C1 segment of cervical spinal cord (tissue), 14 donors: Measurements from ENCODE around the gene CSPG4.

Experiments used
- DNase-seq, 14 donors: peaks; one replicate each; lab custom pipeline; 2025; lab: John Stamatoyannopoulos, UW

Gene CSPG4

GRCh38 chr15:75672646-75673425 lies 39.8 kb downstream of the CSPG4 start:
- peak in 7 of 14 donors; percentile 20 to 49 (median 35) for DNase-seq

- DNase-seq, result no peak
These were observed 40.7 kb downstream of the CSPG4 start for GRCh38 chr15:75671730-75672602.

DNA sequence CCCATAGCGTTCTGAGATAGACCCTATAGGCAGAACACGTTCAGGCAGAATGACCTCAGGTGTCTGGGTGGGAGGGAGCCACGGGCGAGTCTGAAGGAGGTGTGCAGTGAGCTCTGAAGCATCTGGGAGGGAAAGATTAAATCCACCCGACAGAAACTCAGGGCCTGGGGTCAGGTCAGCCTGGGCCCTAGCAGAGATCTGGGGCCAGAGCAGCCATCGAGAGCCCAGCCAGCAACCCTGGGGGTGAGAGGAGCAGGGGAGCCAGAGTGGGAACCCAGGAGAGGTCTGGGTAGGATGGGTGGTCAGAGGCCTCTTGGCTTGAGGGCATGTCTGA lies 42.8 kb downstream of the CSPG4 start:
- no peak for DNase-seq

DNA sequence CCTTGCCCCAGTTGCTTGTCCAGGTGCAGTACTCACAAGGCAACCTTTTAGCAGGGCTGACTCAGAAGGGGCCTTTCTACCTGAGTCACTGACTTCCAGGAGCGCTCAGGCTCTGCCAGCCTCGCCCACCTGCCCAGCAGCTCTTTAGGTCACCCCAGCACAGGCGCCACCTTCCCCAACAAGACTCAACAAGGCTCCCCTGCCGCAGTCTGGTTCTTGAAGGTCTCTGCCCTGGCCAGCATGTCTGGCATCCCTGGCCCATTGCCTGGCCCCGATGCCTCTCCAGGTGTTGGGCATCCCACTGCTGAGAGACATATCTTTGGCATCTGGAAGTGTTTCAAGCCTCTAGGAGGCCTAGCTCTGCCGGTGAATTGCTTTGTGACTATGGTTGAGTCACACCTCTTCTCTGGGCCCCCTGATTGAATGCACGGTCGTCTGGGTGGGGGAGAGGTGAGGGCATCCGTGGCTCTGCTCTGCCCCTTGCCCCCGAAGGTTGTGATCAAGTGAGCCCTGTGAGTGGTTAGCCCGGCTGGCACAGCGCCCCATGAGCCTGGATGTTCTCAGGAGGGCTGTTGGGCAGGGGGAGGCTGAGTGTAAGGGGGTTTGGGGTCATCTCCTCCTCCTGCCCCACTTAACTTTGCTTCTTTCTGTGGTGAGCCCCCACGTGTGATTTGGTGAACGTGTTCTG lies 43.3 kb downstream of the CSPG4 start:
- DNase-seq, result no peak

- peak in 2 of 14 donors; percentile 8 to 37 for DNase-seq
These were observed 45.7 kb downstream of the CSPG4 start for GRCh38 chr15:75666823-75667501.

GRCh38 chr15:75663931-75664421 lies 48.7 kb downstream of the CSPG4 start:
- DNase-seq, result no peak

GRCh38 chr15:75662823-75663519 lies 49.7 kb downstream of the CSPG4 start:
- DNase-seq, result no peak

- DNase-seq, result no peak
These were observed 50.9 kb downstream of the CSPG4 start for GRCh38 chr15:75661756-75662140.

DNA sequence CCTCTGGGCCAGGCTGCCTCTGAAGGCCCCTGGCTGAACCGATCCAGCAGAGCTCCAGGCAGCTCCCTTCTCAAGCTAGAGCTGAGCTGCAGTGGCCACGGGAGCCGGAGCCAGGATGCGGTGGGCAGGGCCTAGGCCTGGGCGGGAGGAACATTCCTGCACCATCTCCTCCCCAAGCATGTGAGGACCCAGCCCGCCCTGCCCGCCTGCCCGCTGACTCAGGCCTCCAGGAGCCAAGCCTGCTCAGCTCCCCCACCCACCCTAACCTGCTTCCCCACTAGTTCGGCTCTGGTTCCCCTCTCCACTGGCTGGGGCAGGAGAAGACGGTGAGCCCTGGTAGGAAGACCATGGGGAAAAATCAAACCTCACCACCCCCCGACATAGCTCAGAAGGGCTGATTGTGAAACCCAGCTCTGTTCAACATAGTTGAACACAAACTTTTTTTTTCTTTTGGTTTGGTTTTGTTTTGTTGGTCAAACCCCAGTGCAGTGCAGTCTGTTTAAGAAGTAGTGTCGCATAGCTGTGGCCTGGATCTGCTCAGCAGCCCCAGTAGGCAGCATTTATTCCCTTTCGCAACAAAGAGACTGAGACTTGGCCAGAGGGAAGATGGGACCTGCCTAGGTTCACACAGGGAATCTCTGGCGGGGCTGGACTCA lies 51.4 kb downstream of the CSPG4 start:
- peak in 6 of 14 donors; percentile 12 to 59 (median 28) for DNase-seq

DNA sequence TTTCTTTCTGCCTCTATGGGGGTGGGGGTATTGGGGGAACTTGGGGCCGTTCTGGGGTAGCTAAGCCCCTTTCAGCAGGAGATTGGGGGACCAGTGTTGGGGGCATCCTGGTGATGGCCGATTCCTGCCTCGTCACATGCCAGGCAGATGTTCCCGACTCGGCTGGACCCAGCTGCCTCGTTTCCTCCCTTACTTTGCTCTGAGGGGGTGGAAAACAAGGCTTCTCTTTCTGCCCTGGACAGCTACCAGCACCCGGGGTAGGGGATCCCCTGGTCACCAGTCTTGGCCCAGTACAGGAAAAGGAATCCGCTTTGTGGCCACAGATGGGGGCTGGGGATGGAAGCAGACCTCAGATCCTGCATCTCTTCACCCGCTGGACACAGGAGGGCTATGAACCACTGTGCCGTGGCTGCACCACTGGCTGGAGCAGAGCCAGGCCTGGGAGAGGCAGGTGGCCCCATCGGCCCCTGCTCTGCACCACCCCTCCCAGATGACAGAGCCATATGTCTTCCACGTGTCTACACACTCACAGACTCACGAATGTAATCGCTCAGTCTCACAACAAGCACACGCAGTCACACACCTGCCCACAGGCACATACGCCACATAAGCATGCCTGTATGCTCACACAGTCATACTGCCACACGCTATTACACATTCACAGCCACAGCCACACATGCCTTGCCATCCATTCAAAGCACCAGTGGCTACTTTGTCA lies 52.6 kb downstream of the CSPG4 start:
- DNase-seq, result peak in 1 of 14 donors; percentile 12

DNA sequence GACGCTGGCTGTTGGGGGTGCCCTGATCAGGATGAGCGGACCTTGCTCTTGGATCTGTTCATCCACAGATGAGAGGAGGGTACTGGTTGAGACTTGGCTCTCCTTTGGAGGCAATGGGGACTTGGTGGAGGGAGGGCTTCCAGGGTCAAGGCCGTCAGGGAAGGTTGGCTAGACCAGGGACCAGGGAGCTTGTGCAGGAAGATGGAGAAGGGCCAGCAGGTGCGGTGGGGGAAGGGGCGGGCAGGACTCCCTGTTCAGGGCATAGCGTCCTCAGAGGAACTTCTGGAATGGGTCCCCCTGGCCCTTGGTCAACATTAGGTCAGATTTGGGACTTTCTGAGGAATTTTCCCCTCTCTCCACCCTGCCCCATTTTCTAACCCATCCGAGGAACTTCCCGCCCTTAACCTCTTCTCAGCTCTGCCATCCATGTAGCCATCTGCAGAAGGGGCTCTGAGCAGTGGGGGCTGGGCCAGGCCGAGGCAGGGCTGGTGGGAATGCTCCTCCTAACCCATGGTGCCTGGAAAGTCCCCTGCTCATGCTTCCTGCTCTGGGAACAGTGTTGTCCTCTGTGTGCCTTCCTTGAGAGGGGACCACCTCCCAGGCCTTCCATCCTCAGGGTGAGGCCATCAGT lies 53.4 kb downstream of the CSPG4 start:
- DNase-seq, result no peak

DNA sequence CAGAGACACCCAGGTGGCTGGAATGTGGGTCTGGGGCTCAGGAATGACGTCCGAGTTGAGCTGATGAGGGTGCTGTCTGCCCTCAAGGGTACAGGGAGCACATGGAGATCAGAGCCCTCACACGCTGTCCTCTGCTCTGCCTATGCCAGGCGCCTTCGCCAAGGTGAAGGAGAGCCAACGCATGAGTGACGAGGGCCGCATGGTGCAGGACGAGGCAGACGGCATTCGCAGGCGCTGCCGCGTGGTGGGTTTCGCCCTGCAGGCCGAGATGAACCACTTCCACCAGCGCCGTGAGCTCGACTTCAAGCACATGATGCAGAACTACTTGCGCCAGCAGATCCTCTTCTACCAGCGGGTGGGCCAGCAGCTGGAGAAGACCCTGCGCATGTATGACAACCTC lies 55.8 kb downstream of the CSPG4 start:
- DNase-seq, result no peak

DNA sequence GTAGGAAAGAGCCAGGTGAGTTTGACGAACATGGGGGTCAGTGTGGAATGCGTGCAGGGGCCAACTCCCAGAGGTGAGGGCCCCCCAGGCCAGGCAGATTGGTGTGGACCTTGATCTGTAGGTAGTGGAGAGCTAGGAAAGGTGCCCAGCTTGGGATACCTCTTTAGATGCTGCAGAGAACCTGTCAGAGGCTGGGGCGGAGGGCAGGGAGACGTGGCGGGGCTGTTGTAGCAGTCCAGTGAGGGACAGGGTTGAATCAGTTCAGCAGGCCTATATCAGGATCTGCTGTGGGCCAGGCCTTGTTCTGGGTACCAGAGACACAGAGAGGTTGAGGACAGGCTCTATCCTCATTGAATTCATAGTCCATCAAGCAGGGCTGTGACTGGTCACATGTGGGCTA lies 56.3 kb downstream of the CSPG4 start:
- DNase-seq, result no peak

GRCh38 chr15:75655931-75656330 lies 56.7 kb downstream of the CSPG4 start:
- peak in 1 of 14 donors; percentile 28 for DNase-seq

DNA sequence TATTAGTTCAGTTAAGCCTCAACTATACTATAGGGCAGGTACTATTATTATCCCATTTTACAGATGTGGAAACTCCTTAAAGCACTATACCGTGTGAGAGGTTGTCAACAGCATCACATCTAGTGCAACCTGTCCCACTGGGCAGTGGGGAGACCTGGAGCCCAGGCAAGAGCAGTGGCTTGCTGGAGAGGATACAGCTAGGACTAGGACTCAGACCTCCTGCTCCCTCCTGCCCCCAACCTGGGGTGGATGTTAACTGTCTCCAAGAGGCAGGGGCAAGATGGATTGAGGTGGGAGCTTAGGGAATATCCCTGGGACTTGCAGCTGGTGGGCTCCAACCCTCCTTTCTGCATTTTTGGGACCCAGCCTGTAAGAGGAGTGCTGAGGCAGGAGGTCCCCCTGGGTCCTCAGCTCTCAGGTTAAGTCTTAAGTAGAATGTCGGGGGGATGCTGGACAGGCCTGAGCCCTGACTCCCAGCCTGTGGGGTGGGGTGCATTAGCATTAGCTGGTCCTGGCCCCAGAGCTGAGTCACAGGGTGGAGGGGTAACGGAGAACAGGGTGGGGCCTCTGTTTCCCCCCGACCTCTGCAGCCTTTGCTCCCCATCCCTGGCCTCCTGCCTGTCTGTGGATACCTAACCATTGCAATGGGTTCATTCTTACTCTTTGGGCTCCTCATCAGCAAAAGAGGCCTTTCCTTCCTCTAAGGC lies 58.3 kb downstream of the CSPG4 start:
- DNase-seq, result no peak

DNA sequence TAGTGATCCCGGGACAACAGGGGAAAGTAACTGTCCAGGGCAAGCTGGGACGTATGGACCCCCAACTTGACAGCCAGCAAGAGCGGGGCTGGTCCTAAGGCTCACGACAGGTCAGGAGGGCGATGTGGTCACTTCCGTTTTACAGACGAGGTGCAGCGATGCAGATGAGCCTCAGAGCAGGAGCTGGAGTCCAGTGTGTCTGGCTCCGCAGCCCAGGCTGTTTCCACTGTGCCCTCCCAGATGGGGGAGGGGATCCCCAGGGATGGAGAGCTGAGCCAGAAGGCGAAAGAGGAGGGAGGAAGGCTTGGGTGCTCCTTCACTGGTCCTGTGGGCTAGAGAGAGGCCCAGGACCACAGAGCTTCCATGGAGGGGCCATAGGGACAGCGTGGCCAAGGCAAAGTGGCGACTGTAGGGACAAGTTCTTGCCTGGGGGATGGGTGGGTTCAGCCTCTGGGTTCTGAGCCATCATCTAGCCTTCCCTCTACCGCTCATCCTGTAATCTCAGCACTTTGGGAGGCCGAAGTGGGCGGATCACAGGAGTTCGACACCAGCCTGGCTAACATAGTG lies 59.2 kb downstream of the CSPG4 start:
- no peak for DNase-seq

DNA sequence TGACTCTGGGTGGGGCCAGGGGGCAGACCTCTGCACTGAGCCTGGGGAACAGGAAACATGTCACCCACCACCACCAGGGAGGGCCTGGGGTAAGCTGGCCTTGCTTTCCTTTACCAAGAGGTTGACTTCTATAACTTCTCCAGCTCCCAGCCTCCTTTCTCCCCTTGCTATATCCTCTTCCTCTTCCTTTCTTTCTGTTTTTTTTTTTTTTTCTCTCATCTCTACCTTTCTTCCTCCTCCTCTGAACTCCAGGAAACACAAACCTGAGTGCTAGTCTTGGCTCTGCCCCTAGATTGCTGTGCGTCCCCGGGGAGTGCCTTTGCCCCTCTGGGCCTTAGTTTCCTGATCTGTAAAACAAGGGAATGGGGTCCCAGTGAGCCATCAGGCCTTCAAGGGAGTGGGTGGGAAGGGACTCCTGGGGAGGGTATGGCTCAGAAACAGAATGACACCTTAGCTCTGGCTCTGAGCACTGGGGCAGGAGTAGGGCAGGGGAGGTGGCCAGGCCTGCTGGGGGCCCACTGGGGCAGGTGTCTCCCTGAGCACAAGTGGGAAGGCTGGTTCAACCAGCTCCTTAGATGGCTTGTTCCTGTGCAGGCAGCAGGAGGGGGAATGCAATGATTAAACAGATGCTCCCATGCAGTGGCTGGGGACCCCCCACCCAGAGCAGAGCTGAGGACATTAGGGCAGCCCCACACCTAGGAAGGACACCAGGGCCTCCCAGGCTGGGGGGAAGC lies 60.7 kb downstream of the CSPG4 start:
- DNase-seq, result no peak
